Endodermal cell (in vitro differentiated cells): ENCODE data around the gene LRRC43. TPM values are rescaled to one million over a fixed set of nuclear protein-coding genes. Genes with fewer than 3 reads are reported as not detected.

ENCODE experiments used
- DNase-seq: peaks from one replicate; pipeline ENCODE4 v3.0.0-alpha.2; 2017
- H3K27ac ChIP-seq: 2 replicates; pipeline ENCODE4 v1.5.1; 2013; ENCODE audit warnings: mild to moderate bottlenecking, low read depth, low read length, moderate library complexity
- H3K27me3 ChIP-seq: 2 replicates; pipeline ENCODE4 v1.6.1; 2013; ENCODE audit warnings: mild to moderate bottlenecking, low read length, moderate library complexity; ENCODE audit not compliant: insufficient read depth, control insufficient read depth, poor library complexity, severe bottlenecking
- H3K36me3 ChIP-seq: 2 replicates; pipeline ENCODE4 v1.7.0; 2013; ENCODE audit warnings: mild to moderate bottlenecking, low read length, moderate library complexity; ENCODE audit not compliant: control insufficient read depth, insufficient read depth
- H3K4me1 ChIP-seq: one replicate; pipeline ENCODE4 v1.7.0; 2013; ENCODE audit warnings: low read length; ENCODE audit not compliant: control insufficient read depth, insufficient read depth
- H3K4me3 ChIP-seq: 2 replicates; pipeline ENCODE4 v1.5.1; 2013; ENCODE audit warnings: mild to moderate bottlenecking, low read length, moderate library complexity
- H3K9ac ChIP-seq: 2 replicates; pipeline ENCODE4 v1.6.1; 2013; ENCODE audit warnings: mild to moderate bottlenecking, low read length, moderate library complexity; ENCODE audit not compliant: poor library complexity, severe bottlenecking; ENCODE audit errors: extremely low read depth
- H3K9me3 ChIP-seq: 2 replicates; pipeline ENCODE4 v1.6.1; 2013; ENCODE audit warnings: mild to moderate bottlenecking, low read length, moderate library complexity; ENCODE audit not compliant: control insufficient read depth
- H3K27ac Mint-ChIP-seq: 2 replicates; pipeline ENCODE4 v1.8.0; 2020; ENCODE audit warnings: mixed read lengths
- H3K27me3 Mint-ChIP-seq: 2 replicates; pipeline ENCODE4 v1.8.0; 2021; ENCODE audit warnings: mild to moderate bottlenecking, mixed read lengths; ENCODE audit not compliant: insufficient read depth
- H3K36me3 Mint-ChIP-seq: 2 replicates; pipeline ENCODE4 v1.8.0; 2020; ENCODE audit warnings: low read depth, mixed read lengths
- H3K4me1 Mint-ChIP-seq: 2 replicates; pipeline ENCODE4 v1.8.0; 2020; ENCODE audit warnings: mixed read lengths
- H3K4me3 Mint-ChIP-seq: 2 replicates; pipeline ENCODE4 v1.8.0; 2020; ENCODE audit warnings: mild to moderate bottlenecking, moderate library complexity, mixed read lengths
- H3K9me3 Mint-ChIP-seq: 2 replicates; pipeline ENCODE4 v1.8.0; 2020; ENCODE audit warnings: mild to moderate bottlenecking, mixed read lengths
- CTCF ChIP-seq: fragments of 200-600 bp; sonication (generic); conservative IDR thresholded peaks from 2 replicates; pipeline ENCODE4 v1.5.0; 2021; ENCODE audit warnings: antibody characterized with exemption, mild to moderate bottlenecking
- WGBS, 2 experiments: methylation state at CpG; one replicate each; pipeline versions ENCODE4 v1.1.5 to v1.1.7; 2013; ENCODE audit warnings: missing lambda C conversion rate in 2 of 2, mixed read lengths in 1 of 2; ENCODE audit not compliant: insufficient coverage in 1 of 2, insufficient read length in 1 of 2; 5-methylcytosine and 5-hydroxymethylcytosine counted together
- total RNA-seq, 2 donors: library from RNA; stranded (reverse); fragmentation: NEBNext Ultra II Directional in 1 of 2; extraction: Animal tissue kit (Norgen Biotek cat#: 25700) in 1 of 2; gene quantifications; 2 replicates in 1 of 2; 3 replicates in 1 of 2; pipeline ENCODE4 v1.2.1, GENCODE V29; 2021

The LRRC43 gene
- total RNA-seq, 2 donors from 2014 or later: 1.5 to 2.4 TPM

- Mint-ChIP-seq H3K4me3 (no peak overlapping the region), H3K27ac (no peak overlapping the region), H3K4me1 (peaks cover 21% of the 10 kb centered on the region), H3K27me3 (peaks cover 3% of the 10 kb centered on the region), H3K9me3 (no peaks in the 10 kb centered on the region), H3K36me3 (peaks cover 41% of the 10 kb centered on the region)
- no peak for TF ChIP-seq CTCF
- peaks cover 3% of the 10 kb centered on the region for H3K4me1 ChIP-seq
- 95% methylated on average over 13 to 17 of the region's 17 CpGs for WGBS, 2 experiments
- H3K36me3 ChIP-seq: peaks cover 34% of the 10 kb centered on the region
- no peaks in the 10 kb centered on the region for H3K27me3 ChIP-seq
- no peak overlapping the region for H3K27ac ChIP-seq
- H3K9me3 ChIP-seq: no peaks in the 10 kb centered on the region
- no peak overlapping the region for H3K4me3 ChIP-seq
- no peak overlapping the region for H3K9ac ChIP-seq
- no peak for DNase-seq
Measured at GRCh38 chr12:122227341-122227740, 44.4 kb downstream of the LRRC43 start.

DNA sequence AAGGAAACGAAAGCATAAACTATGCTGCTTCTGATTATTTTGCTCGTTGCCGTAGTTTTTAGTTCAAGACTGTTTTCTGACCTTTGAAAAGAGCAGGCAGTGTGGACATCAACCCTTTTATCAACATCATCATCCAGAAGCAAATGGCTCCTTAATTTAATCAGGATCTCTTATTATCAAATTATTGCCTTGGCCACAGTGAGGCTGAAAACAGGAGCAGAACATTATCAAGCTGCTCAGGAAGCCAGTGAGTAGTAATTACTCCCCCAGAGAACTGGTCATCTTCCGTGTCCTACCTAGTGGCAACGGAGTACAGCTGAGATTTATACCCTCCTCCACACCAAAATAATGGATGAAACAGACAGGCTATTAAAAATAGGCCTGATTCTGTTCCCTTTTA, 45.2 kb downstream of the LRRC43 start:
- Histone ChIP-seq H3K9ac (no peak overlapping the region), H3K4me3 (no peak overlapping the region), H3K27me3 (no peaks in the 10 kb centered on the region), H3K36me3 (peaks cover 35% of the 10 kb centered on the region), H3K27ac (no peak overlapping the region), H3K4me1 (no peaks in the 10 kb centered on the region), H3K9me3 (no peaks in the 10 kb centered on the region)
- H3K36me3 Mint-ChIP-seq: peaks cover 37% of the 10 kb centered on the region
- no peak for DNase-seq
- 91 to 93% methylated on average over 5 of the region's 5 CpGs for WGBS, 2 experiments
- H3K4me1 Mint-ChIP-seq: peaks cover 16% of the 10 kb centered on the region
- no peaks in the 10 kb centered on the region for H3K9me3 Mint-ChIP-seq
- no peak for TF ChIP-seq CTCF
- H3K4me3 Mint-ChIP-seq: no peak overlapping the region
- H3K27ac Mint-ChIP-seq: no peak overlapping the region
- peaks cover 3% of the 10 kb centered on the region for H3K27me3 Mint-ChIP-seq

GRCh38 chr12:122230798-122231197, 47.9 kb downstream of the LRRC43 start:
- H3K9me3 ChIP-seq: no peaks in the 10 kb centered on the region
- Mint-ChIP-seq H3K4me3 (no peak overlapping the region), H3K36me3 (peaks cover 34% of the 10 kb centered on the region), H3K27ac (no peak overlapping the region), H3K9me3 (no peaks in the 10 kb centered on the region), H3K27me3 (peaks cover 3% of the 10 kb centered on the region), H3K4me1 (no peaks in the 10 kb centered on the region)
- no peak overlapping the region for H3K9ac ChIP-seq
- no peaks in the 10 kb centered on the region for H3K27me3 ChIP-seq
- H3K4me1 ChIP-seq: no peaks in the 10 kb centered on the region
- H3K27ac ChIP-seq: no peak overlapping the region
- H3K36me3 ChIP-seq: peaks cover 44% of the 10 kb centered on the region
- no peak for TF ChIP-seq CTCF
- no peak for DNase-seq
- no peak overlapping the region for H3K4me3 ChIP-seq
- WGBS, 2 experiments: 83 to 95% methylated on average over 3 to 6 of the region's 6 CpGs
